Measurements from ENCODE around the gene PTPRE.

Gene PTPRE

DNA sequence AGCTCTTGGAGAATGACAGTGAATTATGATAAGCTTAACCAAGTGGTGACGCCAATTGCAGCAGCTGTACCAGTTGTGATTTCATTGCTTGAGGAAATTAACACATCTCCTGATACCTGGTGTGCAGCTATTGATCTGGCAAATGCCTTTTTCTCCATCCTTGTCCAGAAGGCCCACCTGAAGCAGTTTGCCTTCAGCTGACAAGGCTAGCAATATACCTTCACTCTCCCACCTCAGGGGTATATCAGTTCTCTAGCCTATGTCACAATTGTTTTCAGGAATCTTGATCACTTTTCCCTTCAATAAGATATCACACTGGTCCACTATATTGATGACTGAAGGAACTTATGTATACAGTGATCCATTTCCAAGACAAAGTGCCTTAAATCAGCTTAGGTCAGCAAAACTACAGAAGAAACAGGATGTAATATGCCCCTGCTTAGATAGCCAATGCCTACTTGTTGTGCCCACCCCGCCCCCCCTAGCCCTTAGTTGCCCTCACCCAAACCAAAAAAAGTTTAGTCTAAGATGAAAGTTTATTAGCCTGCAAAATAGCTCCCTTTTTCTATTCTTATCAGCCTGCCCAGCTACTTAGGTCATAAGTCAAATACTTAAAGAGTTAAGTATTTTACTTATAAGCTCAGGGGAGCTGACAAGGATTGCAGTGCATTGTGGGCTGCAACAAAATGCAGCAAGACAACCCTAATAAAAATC, 45.1 kb downstream of the PTPRE start:
- DNase-seq (ENCODE audit: low read depth) = no peak
- no peak overlapping the region for H3K4me3 ChIP-seq (ENCODE audit: low read depth, low read length)
- TF ChIP-seq, protein P1, sequence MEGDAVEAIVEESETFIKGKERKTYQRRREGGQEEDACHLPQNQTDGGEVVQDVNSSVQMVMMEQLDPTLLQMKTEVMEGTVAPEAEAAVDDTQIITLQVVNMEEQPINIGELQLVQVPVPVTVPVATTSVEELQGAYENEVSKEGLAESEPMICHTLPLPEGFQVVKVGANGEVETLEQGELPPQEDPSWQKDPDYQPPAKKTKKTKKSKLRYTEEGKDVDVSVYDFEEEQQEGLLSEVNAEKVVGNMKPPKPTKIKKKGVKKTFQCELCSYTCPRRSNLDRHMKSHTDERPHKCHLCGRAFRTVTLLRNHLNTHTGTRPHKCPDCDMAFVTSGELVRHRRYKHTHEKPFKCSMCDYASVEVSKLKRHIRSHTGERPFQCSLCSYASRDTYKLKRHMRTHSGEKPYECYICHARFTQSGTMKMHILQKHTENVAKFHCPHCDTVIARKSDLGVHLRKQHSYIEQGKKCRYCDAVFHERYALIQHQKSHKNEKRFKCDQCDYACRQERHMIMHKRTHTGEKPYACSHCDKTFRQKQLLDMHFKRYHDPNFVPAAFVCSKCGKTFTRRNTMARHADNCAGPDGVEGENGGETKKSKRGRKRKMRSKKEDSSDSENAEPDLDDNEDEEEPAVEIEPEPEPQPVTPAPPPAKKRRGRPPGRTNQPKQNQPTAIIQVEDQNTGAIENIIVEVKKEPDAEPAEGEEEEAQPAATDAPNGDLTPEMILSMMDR (IDR thresholded peaks at IDR 0.05; ENCODE audit: low read depth, low read length, missing control alignments) = no peak

DNA sequence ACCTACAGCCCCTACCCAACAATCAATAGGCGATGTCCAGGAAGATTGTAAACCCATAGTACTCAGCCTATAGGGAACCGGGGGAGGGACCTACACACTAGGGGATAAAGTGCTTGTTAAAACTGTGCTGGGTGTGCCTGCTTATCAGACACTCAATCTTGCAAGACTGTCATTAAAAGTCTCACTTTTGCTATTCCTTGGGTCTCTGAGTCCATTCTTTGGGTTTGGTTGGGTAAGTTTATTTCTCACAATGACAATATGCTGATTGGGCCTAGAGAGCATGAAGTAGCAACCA, 45.6 kb downstream of the PTPRE start:
- TF ChIP-seq, protein P1 (IDR thresholded peaks at IDR 0.05; ENCODE audit: low read depth, low read length, missing control alignments) = no peak
- no peak overlapping the region for H3K4me3 ChIP-seq (ENCODE audit: low read depth, low read length)
- DNase-seq (ENCODE audit: low read depth) = no peak

GRCh38 chr10:127952918-127953317, 46.0 kb downstream of the PTPRE start:
- TF ChIP-seq, protein P1 (IDR thresholded peaks at IDR 0.05; ENCODE audit: low read depth, low read length, missing control alignments) = no peak
- no peak for DNase-seq (ENCODE audit: low read depth)

GRCh38 chr10:127953876-127954275, 47.0 kb downstream of the PTPRE start:
- H3K4me3 ChIP-seq (ENCODE audit: low read depth, low read length) = no peak overlapping the region
- no peak for DNase-seq (ENCODE audit: low read depth)
- TF ChIP-seq, protein P1 (IDR thresholded peaks at IDR 0.05; ENCODE audit: low read depth, low read length, missing control alignments) = no peak

More at GRCh38 chr10:127952918-127953317, 46.0 kb downstream of the PTPRE start:
- H3K4me3 ChIP-seq (ENCODE audit: low read depth, low read length) = no peak overlapping the region

- no peak for DNase-seq (ENCODE audit: low read depth)
- TF ChIP-seq, protein P1 (IDR thresholded peaks at IDR 0.05; ENCODE audit: low read depth, low read length, missing control alignments) = no peak
- H3K4me3 ChIP-seq (ENCODE audit: low read depth, low read length) = no peak overlapping the region
Observed at GRCh38 chr10:127959428-127959827, 52.5 kb downstream of the PTPRE start.

GRCh38 chr10:127961071-127961470, 54.2 kb downstream of the PTPRE start:
- no peak for DNase-seq (ENCODE audit: low read depth)
- no peak overlapping the region for H3K4me3 ChIP-seq (ENCODE audit: low read depth, low read length)
- TF ChIP-seq, protein P1 (IDR thresholded peaks at IDR 0.05; ENCODE audit: low read depth, low read length, missing control alignments) = no peak

- no peak for DNase-seq (ENCODE audit: low read depth)
- H3K4me3 ChIP-seq (ENCODE audit: low read depth, low read length) = no peak overlapping the region
- TF ChIP-seq, protein P1 (IDR thresholded peaks at IDR 0.05; ENCODE audit: low read depth, low read length, missing control alignments) = no peak
Observed at GRCh38 chr10:127962205-127962604, 55.3 kb downstream of the PTPRE start.

All from GM12864 (cell line).